ENCODE measurements around the gene CDC42BPA. TPM values are rescaled to one million over a fixed set of nuclear protein-coding genes. Genes with fewer than 3 reads are reported as not detected.

CDC42BPA gene
- total and polyA plus RNA-seq, 4 donors, result 8.1 to 71.3 (median 33.0) TPM

DNA sequence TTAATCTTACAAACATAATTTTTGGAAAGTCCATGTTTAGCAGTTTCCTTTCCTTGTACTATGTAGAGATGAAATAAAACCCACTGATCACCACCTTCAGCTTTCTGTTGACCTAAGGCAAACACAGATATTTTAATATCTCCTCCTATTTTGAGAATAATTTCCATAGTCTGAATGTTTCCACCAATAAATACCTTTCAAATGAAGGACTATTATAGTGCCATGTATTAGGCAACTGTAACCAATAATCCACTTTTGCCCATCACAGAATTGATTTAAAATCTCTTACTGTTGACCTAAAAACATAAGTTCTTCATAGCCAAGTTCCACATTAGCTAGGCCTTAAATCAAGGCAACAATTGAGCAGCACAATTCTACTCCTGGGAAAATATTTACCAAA lies 1.8 kb downstream of the CDC42BPA start:
- intact Hi-C loops (cut with DNase I), result loop anchor here (5.0 to 10.0 kb wide), 4 partner anchors 72 to 182 kb away; no protein-coding TSS in a partner anchor
- DNase-seq, result no peak
- no peaks in the 10 kb centered on the region for H3K4me1 ChIP-seq (ENCODE audit: control insufficient read depth in 1 of 2, insufficient read depth in 2 of 2, low read length in 2 of 2)
- no peak for ATAC-seq (ENCODE audit: low FRiP score)
- no peaks in the 10 kb centered on the region for H3K27me3 ChIP-seq (ENCODE audit: control insufficient read depth in 1 of 2, insufficient read depth in 2 of 2, low read length in 1 of 2)
- H3K27ac ChIP-seq (ENCODE audit: low read depth in 1 of 2, low read length in 2 of 2), result no peak overlapping the region
- H3K4me3 ChIP-seq (ENCODE audit: low read length in 2 of 2), result peak overlapping the region; percentile 97 to 99
- H3K9me3 ChIP-seq (ENCODE audit: control insufficient read depth, low read length), result no peaks in the 10 kb centered on the region
- H3K36me3 ChIP-seq (ENCODE audit: control insufficient read depth in 1 of 2, insufficient read depth in 2 of 2, low read length in 1 of 2), result no peaks in the 10 kb centered on the region

DNA sequence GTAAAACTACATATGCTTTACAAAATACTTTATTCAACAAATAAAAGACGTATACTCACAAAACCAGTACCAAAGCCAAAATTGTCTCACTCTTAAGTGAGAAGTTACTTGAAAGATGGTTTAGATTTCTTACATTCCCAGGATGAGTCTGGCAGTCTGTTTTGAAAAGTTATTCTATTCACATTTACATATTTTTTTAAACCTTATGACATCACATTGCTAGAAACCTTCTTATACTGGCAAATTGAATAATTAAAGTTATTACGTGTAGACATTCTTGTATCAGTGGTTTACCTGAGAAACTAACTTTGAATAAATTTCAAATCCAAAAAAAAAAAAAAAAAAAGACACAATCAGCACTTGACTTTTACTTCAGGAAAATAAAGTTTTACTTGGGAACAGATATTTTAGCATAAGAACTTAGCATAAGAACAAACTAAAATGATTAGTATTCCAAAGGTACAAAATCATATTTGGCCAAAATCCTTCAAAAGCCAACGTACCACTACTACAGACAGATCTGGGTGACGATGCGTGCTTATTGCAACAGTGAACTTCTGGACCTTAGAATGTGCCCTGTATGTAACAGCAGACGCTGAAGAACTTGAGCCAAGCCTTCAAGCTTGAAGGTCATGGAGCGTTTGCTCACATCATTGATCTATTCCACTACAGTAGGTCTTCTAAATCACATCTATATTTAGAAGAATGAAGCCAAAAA lies 2.5 kb downstream of the CDC42BPA start:
- intact Hi-C loops (cut with DNase I), result loop anchor here (5.0 to 10.0 kb wide), 4 partner anchors 71 to 181 kb away; no protein-coding TSS in a partner anchor
- no peaks in the 10 kb centered on the region for H3K27me3 ChIP-seq (ENCODE audit: control insufficient read depth in 1 of 2, insufficient read depth in 2 of 2, low read length in 1 of 2)
- H3K4me3 ChIP-seq (ENCODE audit: low read length in 2 of 2), result peak overlapping the region; percentile 97 to 99
- no peaks in the 10 kb centered on the region for H3K9me3 ChIP-seq (ENCODE audit: control insufficient read depth, low read length)
- DNase-seq (no peak), ATAC-seq (ENCODE audit: low FRiP score) (no peak)
- no peaks in the 10 kb centered on the region for H3K36me3 ChIP-seq (ENCODE audit: control insufficient read depth in 1 of 2, insufficient read depth in 2 of 2, low read length in 1 of 2)
- peaks cover 0 to 2% of the 10 kb centered on the region in 2 donors for H3K4me1 ChIP-seq (ENCODE audit: control insufficient read depth in 1 of 2, insufficient read depth in 2 of 2, low read length in 2 of 2)
- 5 to 6% methylated on average over 7 of the region's 7 CpGs for WGBS, 2 donors
- H3K27ac ChIP-seq (ENCODE audit: low read depth in 1 of 2, low read length in 2 of 2), result no peak overlapping the region

DNA sequence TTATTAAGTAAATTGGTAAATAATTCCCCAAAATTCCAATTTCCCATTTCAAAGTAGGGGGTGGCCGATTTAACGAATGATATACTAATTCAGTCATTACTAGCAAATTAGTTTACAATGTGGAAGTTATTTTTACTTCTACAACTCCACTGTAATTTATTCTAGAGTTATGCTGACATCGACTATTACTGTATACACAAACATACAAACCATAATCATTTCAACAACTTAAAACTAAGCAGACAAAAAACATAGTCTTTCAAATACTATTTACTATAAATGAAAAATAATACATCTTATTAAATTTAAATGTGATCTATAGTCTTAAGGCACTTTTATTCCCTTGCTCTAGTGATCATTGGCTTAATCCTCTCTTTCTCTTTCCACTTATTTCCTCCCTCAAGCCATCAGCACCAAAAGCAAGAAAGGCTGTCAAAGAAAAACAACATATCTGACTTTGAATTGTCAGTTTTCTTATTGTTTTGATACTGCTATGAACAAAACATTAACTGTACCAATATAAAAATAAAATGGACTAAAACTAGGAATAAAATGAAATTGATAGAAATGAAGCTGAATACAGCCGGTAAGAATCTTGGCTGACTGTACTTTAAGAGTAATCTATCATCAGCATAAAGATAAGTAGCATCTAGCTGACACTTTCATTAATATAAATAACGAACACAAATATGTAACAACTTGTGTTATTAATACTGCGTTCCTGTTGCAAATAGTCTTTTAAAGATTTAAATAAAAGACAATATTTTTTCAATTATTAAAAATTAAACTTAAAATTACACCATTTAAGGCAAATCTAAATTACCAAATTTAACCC lies 4.1 kb downstream of the CDC42BPA start:
- no peak for DNase-seq
- H3K4me1 ChIP-seq (ENCODE audit: control insufficient read depth in 1 of 2, insufficient read depth in 2 of 2, low read length in 2 of 2), result peaks cover 0 to 2% of the 10 kb centered on the region in 2 donors
- H3K9me3 ChIP-seq (ENCODE audit: control insufficient read depth, low read length), result no peaks in the 10 kb centered on the region
- WGBS, 2 donors, result 40 to 50% methylated on average over 6 of the region's 6 CpGs
- no peaks in the 10 kb centered on the region for H3K27me3 ChIP-seq (ENCODE audit: control insufficient read depth in 1 of 2, insufficient read depth in 2 of 2, low read length in 1 of 2)
- H3K36me3 ChIP-seq (ENCODE audit: control insufficient read depth in 1 of 2, insufficient read depth in 2 of 2, low read length in 1 of 2), result no peaks in the 10 kb centered on the region
- intact Hi-C loops (cut with DNase I), result loop anchor here (10.0 kb wide), 3 partner anchors 69 to 179 kb away; no protein-coding TSS in a partner anchor
- no peak for ATAC-seq (ENCODE audit: low FRiP score)
- H3K4me3 ChIP-seq (ENCODE audit: low read length in 2 of 2), result peak overlapping the region in 1 of 2 donors; percentile 21
- H3K27ac ChIP-seq (ENCODE audit: low read depth in 1 of 2, low read length in 2 of 2), result no peak overlapping the region

DNA sequence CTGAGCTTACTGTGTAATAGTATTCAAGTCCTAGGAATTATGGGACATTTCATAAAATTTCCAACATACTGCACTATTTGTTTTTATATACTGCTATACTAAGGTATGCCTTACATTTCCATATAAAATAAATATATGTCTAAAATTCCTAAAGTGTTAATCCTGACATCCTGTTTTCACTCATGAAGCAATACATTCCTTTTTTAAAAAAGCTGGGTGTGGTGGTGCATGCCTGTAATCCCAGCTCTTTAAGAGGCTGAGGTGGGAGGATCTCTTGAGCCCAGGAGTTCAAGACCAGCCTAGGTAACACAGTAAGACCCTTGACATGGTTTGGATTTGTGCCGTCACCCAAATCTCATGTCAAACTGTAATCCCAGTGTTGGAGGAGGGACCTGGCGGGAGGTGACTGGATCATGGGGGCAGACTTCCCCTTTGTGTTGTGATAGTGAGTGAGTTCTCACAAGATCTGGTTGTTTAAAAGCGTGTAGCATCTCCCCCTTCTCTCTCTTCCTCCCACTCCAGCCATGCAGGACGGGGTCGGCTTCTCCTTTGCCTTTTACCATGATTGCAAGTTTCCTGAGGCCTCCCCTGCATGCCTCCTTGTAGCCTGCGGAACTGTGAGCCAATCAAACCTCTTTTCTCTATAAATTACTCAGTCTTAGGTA lies 5.8 kb downstream of the CDC42BPA start:
- Histone ChIP-seq H3K27me3 (ENCODE audit: control insufficient read depth in 1 of 2, insufficient read depth in 2 of 2, low read length in 1 of 2) (no peaks in the 10 kb centered on the region), H3K4me1 (ENCODE audit: control insufficient read depth in 1 of 2, insufficient read depth in 2 of 2, low read length in 2 of 2) (peaks cover 0 to 2% of the 10 kb centered on the region in 2 donors), H3K4me3 (ENCODE audit: low read length in 2 of 2) (no peak overlapping the region), H3K36me3 (ENCODE audit: control insufficient read depth in 1 of 2, insufficient read depth in 2 of 2, low read length in 1 of 2) (no peaks in the 10 kb centered on the region), H3K9me3 (ENCODE audit: control insufficient read depth, low read length) (no peaks in the 10 kb centered on the region), H3K27ac (ENCODE audit: low read depth in 1 of 2, low read length in 2 of 2) (peak overlapping the region in 1 of 2 donors; percentile 25)
- no peak for DNase-seq
- WGBS, 2 donors, result 89 to 92% methylated on average over 6 of the region's 6 CpGs
- no peak for ATAC-seq (ENCODE audit: low FRiP score)
- intact Hi-C loops (cut with DNase I), result loop anchor here (10.0 kb wide), 3 partner anchors 68 to 178 kb away; no protein-coding TSS in a partner anchor

DNA sequence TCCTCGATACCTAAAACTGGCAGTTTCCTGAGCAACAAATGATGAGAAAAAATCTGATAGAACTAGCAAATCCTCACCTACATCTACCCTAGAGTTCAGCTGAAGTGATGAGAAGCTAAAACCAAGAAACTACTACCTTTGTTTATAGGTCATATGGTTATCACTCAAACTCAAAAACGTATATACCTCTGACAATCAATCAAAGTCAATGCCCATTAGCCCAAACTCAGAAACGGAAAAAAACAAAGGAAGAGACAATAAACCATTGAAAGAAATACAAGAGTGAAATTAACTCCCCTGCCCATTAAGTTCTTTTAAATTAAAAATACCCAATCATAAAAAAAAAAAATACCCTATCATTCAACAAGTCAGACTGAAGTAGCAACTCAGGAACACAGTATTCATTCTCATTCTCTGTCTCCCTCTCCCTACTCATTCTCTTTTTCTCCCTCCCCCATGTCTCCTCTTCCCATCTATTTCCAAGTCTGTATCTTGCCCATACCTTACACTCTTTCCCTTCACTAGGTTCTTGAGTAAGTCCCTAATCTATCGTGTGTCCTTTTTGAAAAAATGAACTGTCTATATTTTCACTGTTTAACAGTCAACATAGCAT lies 6.8 kb downstream of the CDC42BPA start:
- 77 to 83% methylated on average over 4 of the region's 4 CpGs for WGBS, 2 donors
- ATAC-seq (ENCODE audit: low FRiP score), result no peak

DNA sequence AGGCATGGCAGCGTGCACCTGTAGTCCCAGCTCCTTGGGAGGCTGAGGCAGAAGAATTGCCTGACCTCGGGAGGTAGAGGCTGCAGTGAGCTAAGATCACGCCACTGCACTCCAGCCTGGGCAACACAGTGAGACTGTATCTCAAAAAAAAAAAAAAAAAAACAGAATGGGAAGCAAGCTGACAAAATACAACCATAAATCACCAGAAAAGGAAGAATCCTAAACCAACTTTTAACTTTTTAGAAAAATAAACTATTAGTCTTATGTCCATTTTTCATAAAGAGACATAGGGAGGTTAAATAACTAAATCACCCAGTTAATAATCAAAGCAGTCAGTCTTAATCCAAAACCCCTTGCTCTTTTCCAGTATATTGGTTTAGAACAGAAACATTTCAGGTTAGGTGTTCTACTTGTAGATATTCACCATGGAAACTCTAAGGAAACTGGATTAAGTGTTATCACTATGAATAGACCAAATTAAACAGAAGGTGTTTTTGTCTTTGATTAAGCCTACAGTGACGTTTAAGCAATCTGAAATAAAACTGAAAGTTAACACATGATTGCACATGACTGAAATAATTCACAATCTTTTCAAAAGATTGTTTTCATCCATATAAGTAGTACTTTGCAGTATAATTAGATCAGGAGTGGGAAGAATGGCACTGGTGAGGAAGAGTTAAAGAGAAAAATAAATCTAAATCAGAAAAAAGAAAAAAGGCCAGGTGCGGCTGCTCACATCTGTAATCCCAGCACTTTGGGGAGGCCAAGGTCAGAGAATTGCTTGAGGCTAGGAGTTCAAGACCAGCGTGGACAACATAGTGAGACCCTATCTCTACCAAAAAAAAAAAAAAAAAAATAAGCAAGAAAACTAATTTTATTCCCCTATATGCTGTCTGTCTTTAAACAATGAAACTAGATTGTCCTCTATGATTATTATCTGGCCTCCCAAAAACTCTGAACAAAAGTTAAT lies 9.6 kb downstream of the CDC42BPA start:
- WGBS, 2 donors, result 74 to 78% methylated on average over 6 of the region's 6 CpGs
- DNase-seq (no peak), ATAC-seq (ENCODE audit: low FRiP score) (no peak)
- Histone ChIP-seq H3K27me3 (ENCODE audit: control insufficient read depth in 1 of 2, insufficient read depth in 2 of 2, low read length in 1 of 2) (no peaks in the 10 kb centered on the region), H3K9me3 (ENCODE audit: control insufficient read depth, low read length) (no peaks in the 10 kb centered on the region), H3K4me1 (ENCODE audit: control insufficient read depth in 1 of 2, insufficient read depth in 2 of 2, low read length in 2 of 2) (peaks cover 0 to 8% of the 10 kb centered on the region in 2 donors), H3K27ac (ENCODE audit: low read depth in 1 of 2, low read length in 2 of 2) (no peak overlapping the region), H3K36me3 (ENCODE audit: control insufficient read depth in 1 of 2, insufficient read depth in 2 of 2, low read length in 1 of 2) (no peaks in the 10 kb centered on the region), H3K4me3 (ENCODE audit: low read length in 2 of 2) (no peak overlapping the region)
- intact Hi-C loops (cut with DNase I), result no loop called here

More for the DNA sequence above, 6.8 kb downstream of the CDC42BPA start:
- Histone ChIP-seq H3K4me1 (ENCODE audit: control insufficient read depth in 1 of 2, insufficient read depth in 2 of 2, low read length in 2 of 2) (peaks cover 0 to 5% of the 10 kb centered on the region in 2 donors), H3K4me3 (ENCODE audit: low read length in 2 of 2) (no peak overlapping the region), H3K27ac (ENCODE audit: low read depth in 1 of 2, low read length in 2 of 2) (no peak overlapping the region), H3K36me3 (ENCODE audit: control insufficient read depth in 1 of 2, insufficient read depth in 2 of 2, low read length in 1 of 2) (no peaks in the 10 kb centered on the region), H3K27me3 (ENCODE audit: control insufficient read depth in 1 of 2, insufficient read depth in 2 of 2, low read length in 1 of 2) (no peaks in the 10 kb centered on the region), H3K9me3 (ENCODE audit: control insufficient read depth, low read length) (no peaks in the 10 kb centered on the region)
- DNase-seq, result no peak
- intact Hi-C loops (cut with DNase I), result loop anchor here (10.0 kb wide), 3 partner anchors 67 to 177 kb away; no protein-coding TSS in a partner anchor

DNA sequence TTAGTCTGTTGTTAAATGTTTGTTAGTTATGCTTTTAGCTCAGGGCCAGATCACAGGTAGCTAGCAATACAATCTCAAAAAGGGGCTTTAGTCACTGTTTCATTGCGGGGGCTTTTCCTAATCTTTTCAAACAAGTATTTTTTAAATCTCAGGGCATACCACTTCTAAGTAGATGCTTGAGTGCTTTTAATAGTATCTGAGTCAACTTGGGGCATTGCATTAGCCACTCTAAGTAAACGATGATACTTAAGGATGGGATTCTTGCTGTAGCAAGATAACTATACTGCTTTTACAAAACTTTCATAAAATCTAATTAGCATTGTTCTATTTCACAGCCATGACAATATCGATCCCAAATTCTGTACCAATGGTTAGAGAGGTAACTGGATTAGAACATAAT lies 11.6 kb downstream of the CDC42BPA start:
- H3K4me3 ChIP-seq (ENCODE audit: low read length in 2 of 2), result no peak overlapping the region
- intact Hi-C loops (cut with DNase I), result no loop called here
- WGBS, 2 donors, result 93% methylated on average over 3 of the region's 3 CpGs
- no peaks in the 10 kb centered on the region for H3K36me3 ChIP-seq (ENCODE audit: control insufficient read depth in 1 of 2, insufficient read depth in 2 of 2, low read length in 1 of 2)
- H3K9me3 ChIP-seq (ENCODE audit: control insufficient read depth, low read length), result no peaks in the 10 kb centered on the region
- DNase-seq, result no peak
- no peak overlapping the region for H3K27ac ChIP-seq (ENCODE audit: low read depth in 1 of 2, low read length in 2 of 2)
- H3K4me1 ChIP-seq (ENCODE audit: control insufficient read depth in 1 of 2, insufficient read depth in 2 of 2, low read length in 2 of 2), result peaks cover 0 to 8% of the 10 kb centered on the region in 2 donors
- H3K27me3 ChIP-seq (ENCODE audit: control insufficient read depth in 1 of 2, insufficient read depth in 2 of 2, low read length in 1 of 2), result no peaks in the 10 kb centered on the region
- no peak for ATAC-seq (ENCODE audit: low FRiP score)

Measured in aorta (tissue), 5 donors.